NCI-H526 treated with DMSO at 0.1 percent for 48 hours (cell line): ENCODE measurements around the gene TMEM163.

ENCODE experiments used
- DNase-seq: peaks from one replicate; lab custom pipeline; 2025; lab: John Stamatoyannopoulos, UW

TMEM163 gene

DNA sequence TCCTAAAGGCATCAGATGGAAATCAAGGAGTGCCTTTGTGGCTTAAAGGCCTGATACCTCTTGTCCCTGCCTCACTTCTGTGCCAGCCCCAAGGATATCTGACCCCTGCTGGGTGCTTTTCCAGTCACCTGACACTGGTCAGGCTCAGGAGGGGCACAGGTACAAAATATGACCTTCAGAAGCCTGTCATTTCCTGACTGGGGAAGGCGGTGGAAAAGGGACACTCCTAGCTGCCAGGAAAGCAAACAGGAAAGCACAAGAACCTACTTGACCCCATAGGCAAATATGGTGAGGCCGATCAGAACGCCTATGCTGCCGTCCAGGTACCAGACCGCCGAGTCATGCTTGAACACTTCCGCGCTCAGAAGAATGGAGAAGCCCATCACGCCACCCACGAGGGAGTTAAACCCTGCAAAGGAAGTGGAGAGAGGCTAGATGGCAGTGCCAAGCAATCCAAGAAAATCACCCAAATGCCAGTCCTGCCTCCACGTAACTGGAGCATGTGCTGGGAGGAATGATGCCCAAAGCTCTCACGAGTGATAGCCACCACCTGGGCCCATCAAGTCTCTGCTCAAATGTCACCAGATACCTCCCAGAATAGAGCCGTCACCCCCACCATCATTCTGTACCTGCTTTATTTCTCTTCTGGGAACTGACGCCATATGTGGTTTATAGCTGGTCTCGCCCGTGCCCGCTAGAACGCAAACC is 260.9 kb downstream of the TMEM163 start:
- no peak for DNase-seq

DNA sequence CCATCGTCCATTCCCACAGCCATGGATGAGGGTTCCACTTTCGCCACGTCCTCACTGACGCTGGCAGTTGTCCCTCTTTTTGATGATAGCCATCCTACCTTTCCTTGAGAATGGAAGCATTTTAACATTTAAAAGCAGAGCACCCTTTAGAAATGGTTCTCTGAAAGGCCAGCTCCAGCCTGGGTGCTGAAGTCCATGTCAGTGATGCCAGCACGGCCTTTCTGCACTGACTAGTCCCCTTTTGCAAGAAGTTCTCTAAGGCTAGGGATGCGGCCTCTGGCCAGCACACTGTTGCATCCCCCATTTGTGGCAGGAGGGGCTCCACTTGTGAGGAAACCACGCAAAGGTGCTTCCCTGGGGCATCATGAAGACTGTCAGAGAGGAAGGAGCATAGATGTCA is 261.4 kb downstream of the TMEM163 start:
- DNase-seq = no peak

- DNase-seq = no peak
These were observed 263.4 kb downstream of the TMEM163 start for GRCh38 chr2:134455426-134455825.

- DNase-seq = peak; percentile 33
These were observed 263.9 kb downstream of the TMEM163 start for GRCh38 chr2:134454931-134455330.

- no peak for DNase-seq
These were observed 264.4 kb downstream of the TMEM163 start for GRCh38 chr2:134454426-134454825.

- DNase-seq = no peak
These were observed 264.8 kb downstream of the TMEM163 start for GRCh38 chr2:134453973-134454372.

GRCh38 chr2:134453476-134453875 is 265.3 kb downstream of the TMEM163 start:
- DNase-seq = no peak

GRCh38 chr2:134452042-134452733 is 266.6 kb downstream of the TMEM163 start:
- no peak for DNase-seq

- no peak for DNase-seq
These were observed 267.5 kb downstream of the TMEM163 start for GRCh38 chr2:134451347-134451630.

DNA sequence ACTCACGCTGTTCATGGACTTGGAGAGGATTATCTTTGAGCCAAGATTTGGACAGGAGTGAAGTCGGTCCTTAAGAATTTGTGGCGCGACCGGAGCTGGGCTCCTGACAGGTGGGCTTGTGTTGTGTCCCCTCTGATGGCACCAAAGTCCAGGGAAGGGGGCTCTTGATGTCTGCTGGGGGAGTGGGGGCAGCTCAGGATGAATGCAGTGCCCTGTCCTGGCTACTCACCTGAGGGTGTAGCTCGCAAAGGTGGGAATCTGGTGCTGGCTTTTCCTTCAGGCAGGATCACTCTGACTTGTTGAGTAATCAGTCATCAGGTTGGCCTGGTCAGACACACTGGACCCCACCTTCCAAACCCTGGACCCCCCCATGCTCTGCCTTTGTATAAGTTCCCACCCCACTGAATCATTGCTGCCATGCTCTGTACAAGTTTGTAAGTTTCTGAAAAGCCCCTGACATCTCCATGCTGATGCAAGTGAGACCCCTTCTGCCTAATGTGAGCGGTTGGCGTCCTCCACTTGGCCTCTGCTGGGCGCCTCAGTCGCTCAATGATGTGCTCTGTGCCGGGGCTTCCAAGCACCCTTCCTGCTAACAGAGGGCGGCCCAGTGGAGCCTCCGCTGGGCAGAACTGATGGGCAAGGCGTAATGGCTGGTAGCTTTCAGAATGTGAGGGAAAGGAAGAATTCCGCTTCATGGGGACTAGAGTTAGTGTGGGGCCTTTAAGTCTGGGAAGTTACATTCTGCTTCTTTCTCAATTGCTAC is 268.9 kb downstream of the TMEM163 start:
- DNase-seq = no peak

DNA sequence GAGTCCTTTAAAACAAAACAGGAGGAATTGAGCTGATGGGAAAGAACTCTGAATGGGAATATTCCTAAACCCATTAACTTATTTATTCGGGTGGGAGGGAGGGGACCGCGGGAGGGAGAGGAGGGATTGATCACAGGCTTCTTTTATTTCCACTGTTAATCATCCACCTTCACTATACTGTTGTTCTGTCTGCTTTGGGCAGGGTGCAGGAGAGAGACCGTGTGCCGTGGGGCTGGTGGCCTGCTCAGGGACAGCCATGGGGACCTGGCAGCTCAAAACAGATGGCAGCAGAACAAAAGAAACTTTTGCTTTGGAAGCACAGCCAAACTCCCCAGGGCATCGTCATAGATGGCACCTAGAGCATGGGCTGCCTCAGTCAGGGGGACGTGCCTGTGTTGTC is 269.6 kb downstream of the TMEM163 start:
- DNase-seq = no peak

DNA sequence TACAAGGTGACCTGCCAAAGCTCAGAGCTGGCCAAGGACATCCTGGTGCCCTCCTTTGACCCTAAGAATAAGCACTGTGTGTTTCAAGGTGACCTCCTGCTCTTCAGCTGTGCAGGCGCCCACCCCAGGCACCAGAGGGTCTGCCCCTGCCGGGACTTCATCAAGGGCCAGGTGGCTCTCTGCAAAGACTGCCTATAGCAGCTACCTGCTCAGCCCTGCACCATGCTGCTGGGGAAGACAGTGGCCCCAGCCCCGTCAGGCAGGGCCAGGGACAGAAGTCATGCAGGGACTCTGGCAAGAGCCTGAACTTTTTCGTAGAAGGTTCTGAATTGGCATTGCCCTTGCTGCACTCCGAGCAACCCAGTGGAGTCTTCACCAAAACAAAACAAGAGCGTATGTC is 270.1 kb downstream of the TMEM163 start:
- DNase-seq = no peak

DNA sequence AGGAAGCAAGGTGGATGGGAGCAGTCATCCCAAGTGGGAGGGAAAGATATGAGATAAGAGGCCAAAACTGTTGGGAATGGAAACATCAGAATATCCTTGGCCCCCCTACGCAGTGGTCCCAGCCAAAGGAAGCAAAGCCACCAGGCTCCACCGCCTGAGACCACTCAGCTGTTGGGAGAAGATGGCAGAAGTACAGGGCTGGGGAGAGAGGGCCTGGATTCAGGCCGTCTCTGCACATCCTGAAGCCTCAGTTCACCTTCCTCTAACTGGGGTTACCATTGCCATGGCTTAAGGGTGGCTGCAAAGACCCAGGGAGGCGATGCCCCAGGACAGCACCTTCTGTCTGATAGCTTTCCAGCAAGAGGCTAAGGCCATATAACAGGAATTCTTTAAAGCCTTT is 271.1 kb downstream of the TMEM163 start:
- DNase-seq = no peak

DNA sequence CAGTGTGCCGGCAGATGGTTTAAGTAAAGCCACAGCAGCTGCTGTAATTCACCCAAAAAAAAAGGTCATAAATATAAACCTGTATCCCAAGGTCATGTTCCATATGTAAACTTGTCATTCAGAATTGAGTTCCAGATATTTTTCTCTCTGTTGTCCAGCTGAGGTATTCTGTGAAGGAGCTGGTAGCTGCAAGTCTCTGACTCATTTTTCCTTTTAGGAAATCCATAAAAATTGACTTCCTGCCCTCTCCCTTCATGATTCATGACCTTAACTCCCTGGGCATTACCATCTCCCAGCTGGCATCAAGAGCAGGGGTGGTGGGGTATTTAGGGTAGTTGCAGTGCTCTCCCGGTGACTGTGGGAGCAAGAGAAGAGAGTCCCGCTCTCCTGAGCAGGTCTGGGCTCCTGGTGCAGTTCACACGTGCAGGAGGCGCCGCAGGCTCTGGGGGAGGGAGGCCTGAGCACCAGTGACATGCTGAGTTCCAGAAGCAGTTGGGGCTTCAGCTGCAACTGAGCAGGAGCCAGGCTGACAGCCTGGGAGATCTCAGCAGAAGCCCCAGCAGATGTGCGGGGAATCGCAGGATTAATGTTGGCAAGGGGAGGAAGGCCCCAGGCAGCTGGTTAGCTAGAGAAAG is 272.3 kb downstream of the TMEM163 start:
- DNase-seq = no peak

GRCh38 chr2:134445985-134446382 is 272.8 kb downstream of the TMEM163 start:
- no peak for DNase-seq

- DNase-seq = no peak
These were observed 273.7 kb downstream of the TMEM163 start for GRCh38 chr2:134445116-134445515.

DNA sequence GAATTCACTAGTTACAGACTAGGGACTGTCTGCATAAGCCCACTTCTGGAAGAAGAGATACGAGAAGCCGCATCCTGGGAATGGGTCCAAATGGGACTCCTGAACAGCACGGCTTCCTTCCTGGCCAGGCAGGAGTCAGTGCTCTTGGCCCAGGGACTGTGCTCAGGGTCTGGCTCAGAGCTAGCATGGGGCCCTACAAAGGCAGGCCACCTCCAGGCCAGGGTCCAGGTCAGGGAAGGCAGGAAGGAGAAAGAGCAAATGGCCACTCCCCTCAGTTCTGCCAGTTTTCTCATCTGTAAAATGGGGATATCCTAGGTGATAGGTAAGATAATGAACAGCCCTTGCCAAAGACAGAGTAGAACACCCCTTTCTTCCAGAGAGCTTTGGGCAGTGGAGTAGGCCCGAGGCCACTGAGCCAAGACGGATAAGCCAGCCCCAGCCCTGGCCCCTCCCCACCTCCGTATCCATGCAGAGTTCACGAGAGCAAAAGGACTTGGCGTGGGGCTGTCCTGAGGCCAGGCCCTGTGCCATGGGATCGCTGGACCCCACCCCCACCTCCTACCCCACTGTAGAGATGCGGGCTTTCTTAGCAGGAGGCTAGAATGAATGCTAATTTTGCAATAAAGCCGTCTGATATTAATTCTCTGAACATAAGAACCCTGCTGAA is 274.9 kb downstream of the TMEM163 start:
- DNase-seq = no peak

GRCh38 chr2:134441153-134441863 is 277.5 kb downstream of the TMEM163 start:
- DNase-seq = no peak

GRCh38 chr2:134440336-134440909 is 278.4 kb downstream of the TMEM163 start:
- DNase-seq = no peak

DNA sequence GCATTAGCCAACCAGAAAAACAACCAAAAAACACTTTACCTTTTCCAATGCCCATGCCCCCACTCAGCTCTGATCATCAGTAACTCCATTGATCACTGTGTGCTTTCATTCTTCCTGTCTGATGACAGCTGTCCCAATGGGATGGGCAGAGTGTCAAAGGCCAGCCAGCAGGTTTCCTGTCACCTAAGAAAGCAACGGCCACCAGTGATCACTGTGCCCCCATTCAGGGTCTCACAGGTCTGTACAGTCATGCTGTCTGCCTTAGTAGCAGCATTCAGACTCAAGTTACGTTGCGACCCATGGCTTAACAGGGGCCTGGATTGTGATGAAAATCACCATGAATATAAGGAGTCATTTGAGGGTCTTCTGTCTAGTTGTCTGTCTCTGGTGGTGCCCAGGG is 280.4 kb downstream of the TMEM163 start:
- DNase-seq = no peak

- DNase-seq = no peak
These were observed 282.1 kb downstream of the TMEM163 start for GRCh38 chr2:134436706-134437105.
